Stimulated activated CD8-positive, alpha-beta memory T cell treated with anti-CD3 and anti-CD28 coated beads, Interleukin-4, amount 100 ng/mL, for 24 hours (primary cell): ENCODE measurements around the gene BMP3.
A peak's percentile ranks its signal among the peaks of the same experiment; 100 is the strongest.

Source experiments
- DNase-seq: peaks from one replicate; pipeline ENCODE4 v3.0.0-alpha.2; 2020; ENCODE audit warnings: low read depth

Gene BMP3

GRCh38 chr4:81042578-81043365 lies 12.3 kb downstream of the BMP3 start:
- no peak for DNase-seq

DNA sequence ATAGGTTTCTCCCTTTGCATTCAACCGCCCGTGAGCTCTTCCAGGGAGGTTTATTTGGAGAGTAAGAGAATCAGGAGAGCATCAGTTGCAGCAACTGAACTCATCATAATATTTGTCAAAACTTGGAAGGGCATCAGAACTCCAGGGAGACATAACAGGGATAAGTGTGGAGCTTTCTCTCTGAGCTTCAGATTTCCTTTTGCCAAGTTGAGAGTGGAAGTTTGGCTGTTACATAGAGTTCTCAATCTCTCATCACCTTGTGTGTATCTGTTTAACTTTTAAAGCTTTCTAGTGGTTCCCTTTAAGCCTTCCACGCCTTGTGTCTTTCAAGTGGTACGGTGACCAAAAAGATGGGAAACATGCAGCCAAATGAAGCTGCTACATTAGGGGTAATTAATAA lies 18.8 kb downstream of the BMP3 start:
- no peak for DNase-seq

DNA sequence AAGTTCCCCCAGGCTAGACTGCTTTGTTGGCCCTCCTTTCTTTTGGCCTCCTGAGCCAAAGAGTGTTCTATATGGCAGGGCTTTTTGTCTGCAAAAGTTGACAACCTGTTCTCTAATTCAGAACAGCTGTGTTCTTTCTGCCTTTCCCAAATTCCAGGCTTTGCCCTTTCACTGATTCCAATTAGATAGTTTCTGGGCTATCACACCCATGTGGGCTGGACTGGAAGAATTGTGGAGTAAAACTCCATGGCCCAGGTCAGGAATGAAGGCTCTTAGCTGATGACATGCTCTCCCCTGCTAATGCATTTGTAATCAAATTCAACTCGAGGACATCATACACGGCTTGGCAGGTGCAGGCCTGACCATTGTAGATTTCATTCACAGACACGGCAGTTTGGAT lies 19.4 kb downstream of the BMP3 start:
- DNase-seq, result no peak

- DNase-seq, result peak; percentile 15
Observed at GRCh38 chr4:81052119-81053068, 21.9 kb downstream of the BMP3 start.

DNA sequence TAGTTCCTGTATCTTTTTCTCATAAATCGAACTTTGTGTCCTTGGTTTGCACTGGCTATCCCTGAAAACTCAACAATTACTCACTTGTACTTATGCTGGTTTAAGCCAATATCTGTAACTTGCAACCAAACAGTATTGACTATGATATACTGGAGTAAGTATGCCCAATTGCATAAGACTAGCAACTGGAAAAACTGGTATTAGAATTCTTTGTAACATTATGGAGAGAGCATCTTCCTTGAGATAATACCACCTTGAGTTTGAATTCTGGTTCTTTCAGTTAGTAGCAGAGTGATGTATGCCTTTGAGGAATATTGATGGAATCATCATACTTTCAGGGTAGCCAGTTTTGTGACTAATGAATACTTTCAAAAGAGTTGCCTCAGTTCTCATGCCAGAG lies 28.1 kb downstream of the BMP3 start:
- no peak for DNase-seq

DNA sequence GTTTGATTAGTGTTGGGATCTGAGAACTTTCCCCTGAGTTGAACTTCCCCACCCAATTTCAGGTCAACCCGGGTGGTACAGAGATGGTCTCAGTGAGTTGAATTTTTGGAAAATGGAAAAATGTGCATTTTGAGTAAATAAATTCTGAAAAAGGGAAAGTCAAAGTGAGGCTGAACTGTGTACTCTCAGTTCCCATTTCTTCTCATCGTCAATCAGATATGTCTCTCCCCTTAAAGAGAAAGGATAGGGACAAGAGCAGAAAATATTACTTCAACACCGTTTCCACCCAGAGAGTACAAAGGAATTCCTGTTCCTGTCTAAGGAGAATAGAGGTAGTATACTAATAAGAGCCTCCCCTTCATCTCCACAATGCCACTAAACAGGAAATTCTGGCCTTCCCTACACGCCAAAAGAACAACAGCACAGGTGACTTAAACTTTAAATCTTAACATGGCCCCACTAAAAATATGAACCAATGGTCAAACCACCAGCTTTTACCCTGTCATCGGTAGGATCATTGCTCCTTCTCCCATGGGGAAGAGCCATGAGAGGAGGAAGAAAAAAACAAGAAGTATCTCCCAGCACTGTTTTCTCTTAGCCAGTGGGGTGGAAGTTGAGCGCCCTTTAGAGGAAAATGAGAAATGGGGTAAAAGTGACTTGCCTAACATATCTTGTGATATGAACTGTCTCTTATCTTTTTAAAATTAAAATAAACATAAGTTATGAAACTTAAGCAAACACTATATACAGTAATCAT lies 30.3 kb downstream of the BMP3 start:
- DNase-seq, result no peak

DNA sequence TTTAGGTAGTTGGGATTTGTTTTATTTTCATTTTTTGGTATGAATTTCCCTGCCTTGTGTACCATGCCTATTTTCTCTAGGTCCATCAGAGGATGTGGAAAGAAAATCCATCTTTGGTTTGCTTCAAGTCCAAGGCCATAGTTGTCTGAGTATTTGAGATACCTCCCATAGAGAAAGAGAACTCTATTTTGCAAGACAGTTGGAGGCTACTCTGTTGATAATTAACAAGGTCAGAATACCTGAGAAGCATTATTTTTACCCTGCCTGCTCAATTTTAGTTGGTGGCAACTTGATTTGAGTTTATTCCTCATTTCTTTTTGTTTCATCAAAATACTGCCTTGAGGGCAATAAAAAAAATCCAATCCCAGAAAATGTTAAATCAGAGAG lies 30.8 kb downstream of the BMP3 start:
- DNase-seq, result no peak

- no peak for DNase-seq
Observed at GRCh38 chr4:81062001-81062400, 31.5 kb downstream of the BMP3 start.

DNA sequence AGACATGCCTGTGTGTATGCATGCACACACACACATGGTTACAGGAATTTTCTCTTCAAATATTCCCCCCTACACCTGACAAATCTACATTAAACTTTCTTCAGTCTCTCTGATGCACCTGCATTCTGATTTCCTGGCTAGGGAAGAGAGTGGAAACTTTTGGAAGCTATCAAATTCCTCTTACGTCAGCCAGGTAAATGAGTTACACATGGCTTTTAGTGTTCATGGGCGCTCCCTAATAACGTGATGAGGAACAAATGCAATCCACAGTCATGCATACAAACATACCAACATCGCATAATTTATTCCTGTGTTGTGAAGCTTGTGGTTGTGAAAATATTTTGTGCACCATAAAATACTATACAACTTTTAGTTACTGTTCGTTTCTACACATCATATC lies 34.9 kb downstream of the BMP3 start:
- DNase-seq, result no peak

DNA sequence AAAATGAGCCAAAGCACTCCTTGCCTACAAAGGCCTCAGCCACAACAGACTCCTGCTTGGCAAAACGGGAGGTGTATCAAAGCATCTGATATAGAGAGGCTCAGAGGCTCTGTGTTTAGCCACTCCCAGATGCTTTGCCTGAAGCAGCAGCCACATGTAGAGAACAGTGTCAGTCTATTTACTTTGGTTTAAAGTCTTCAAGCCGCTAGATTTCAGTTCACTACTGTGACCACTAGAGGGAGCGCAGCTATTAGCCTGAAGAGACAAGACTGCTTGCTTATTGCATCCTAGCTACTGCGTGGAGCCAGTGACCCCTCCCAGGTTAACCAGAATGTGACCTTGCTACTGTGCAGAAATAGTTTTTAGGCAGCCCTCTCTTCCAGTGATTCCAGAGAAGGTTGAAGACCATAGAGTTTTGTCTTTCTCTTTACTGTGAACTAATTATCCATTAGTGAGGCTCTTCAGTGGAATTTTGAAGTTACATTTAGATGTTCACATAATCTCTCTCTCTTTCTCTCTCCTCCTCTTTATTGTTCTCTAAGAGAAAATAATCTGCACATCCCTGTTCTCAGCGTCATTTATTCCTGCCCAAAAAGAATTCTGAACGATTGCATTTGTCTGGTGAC lies 39.3 kb downstream of the BMP3 start:
- DNase-seq, result peak; percentile 19

- DNase-seq, result no peak
Observed at GRCh38 chr4:81071013-81071412, 40.5 kb downstream of the BMP3 start.

GRCh38 chr4:81081156-81081555 lies 50.6 kb downstream of the BMP3 start:
- no peak for DNase-seq

DNA sequence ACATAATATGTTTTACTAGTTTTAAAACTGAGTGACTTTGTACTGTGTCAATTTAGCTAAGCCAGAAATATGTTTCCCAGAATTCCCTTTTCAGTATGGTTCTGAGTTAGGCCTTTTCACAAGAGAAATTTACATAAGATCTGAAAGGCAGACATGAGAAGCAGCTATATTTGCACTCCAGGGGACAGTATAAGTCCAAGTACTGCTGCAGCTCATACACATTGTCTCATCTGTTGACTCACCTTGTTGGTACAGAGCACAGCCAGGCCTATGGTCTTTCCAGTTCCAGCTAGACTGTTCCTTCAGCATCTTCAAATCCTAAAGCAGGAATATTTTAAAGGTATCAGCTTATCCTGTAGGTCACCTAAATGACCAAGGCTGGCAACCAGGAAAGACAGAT lies 53.5 kb downstream of the BMP3 start:
- DNase-seq, result no peak

- no peak for DNase-seq
Observed at GRCh38 chr4:81084634-81085033, 54.1 kb downstream of the BMP3 start.

DNA sequence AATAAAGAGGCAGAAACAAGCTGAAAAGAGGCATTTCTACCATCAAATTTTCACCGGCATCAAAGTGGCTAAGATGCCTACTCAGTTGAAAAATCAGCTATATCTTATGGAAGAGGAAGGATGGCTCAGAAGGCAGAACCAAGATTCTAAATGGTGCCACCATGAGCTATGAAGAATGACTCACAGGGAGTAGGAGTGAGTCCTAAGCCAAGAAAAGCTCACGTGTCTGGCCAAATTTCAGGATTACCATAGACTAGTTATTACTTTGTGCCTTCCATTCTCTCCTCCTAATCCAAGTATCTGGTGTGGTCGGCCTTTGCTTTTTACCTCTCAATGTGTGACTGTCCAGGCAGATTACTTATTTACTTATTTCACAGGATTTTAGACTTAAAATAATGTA lies 54.8 kb downstream of the BMP3 start:
- no peak for DNase-seq

DNA sequence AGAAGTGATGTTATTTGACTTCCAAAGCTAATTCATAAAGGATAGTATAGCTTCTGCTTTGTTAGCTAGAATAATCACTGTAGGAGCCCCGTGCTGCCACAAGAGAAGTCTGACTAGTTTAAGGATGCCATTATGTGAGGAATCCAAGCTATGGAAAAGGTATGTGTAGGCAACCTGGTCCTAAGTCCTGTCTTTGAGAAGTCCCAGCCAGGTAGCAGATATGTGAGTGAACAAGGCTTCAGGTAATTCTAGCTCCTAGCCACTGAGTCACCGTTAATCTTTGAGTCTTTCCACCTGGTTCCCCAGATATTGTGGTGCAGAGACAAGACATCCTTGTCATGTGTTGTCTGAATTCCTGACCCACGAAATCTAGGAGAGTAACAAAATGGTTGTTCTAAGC lies 55.5 kb downstream of the BMP3 start:
- DNase-seq, result no peak

DNA sequence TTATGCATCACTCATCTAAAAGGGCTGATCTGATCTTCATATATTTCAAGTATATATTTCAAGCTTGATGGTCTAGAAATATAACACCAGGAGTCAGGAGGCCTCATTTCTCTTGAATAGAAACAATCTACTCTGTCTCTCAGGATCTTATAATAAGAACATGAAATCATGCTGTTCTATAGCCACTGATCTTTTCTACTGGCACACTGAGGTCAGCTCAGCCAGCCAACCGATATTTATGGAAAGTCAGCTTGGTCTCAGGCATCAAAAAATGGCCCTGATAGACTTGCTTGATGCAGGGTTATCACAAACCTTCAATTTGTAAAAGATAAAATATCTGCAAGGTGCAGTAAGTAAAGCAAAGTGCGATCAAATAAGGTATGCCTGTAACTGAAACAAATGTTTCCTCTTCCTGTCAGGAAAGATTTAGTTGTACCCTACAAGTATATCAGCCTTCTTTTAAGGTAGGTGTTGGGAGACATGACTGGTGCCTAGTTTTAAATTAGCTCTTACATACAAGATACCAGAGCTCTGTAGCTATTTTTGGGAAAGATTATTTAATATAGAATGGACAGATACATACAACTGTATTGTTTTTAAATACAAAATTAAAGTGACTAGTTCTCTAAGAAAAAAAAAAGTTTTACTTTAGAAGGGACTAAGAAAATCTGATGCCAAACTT lies 63.4 kb downstream of the BMP3 start:
- no peak for DNase-seq

DNA sequence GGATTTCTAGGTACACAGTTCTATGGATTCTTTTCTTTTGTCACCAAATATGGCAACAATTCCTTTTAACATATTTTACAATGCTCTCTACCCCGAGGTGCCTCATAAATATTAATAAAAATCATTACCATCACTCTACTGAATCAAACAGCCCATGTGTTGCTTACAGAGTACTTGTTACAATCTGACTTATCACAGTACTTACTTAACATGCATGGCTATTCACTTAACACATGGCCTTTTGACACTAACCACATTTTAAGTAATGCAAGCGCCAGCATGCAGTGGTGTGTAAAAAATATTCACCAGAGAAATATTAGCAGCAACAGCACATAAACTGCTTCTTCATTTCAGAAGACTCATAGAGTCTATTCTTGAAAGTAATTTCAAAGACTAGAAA lies 64.9 kb downstream of the BMP3 start:
- DNase-seq, result no peak

- no peak for DNase-seq
Observed at GRCh38 chr4:81096566-81096965, 66.1 kb downstream of the BMP3 start.

- no peak for DNase-seq
Observed at GRCh38 chr4:81102107-81102506, 71.6 kb downstream of the BMP3 start.

GRCh38 chr4:81106150-81106549 lies 75.6 kb downstream of the BMP3 start:
- no peak for DNase-seq
